Activated naive CD4-positive, alpha-beta T cell treated with anti-CD3 and anti-CD28 coated beads, Interleukin-2, amount 50 U/mL, for 24 hours (primary cell): ENCODE measurements around the gene PTK6.
"Not testable (repeated sequence)": the region's sequence is repeated elsewhere in the genome, so short reads cannot be mapped to it uniquely, and the experiment has no call there.

Source experiments
- H3K27ac Mint-ChIP-seq: one replicate; pipeline ENCODE4 v1.8.0; 2021; ENCODE audit warnings: mild to moderate bottlenecking, mixed read lengths
- H3K27me3 Mint-ChIP-seq: one replicate; pipeline ENCODE4 v1.8.0; 2021; ENCODE audit warnings: mixed read lengths
- H3K36me3 Mint-ChIP-seq: one replicate; pipeline ENCODE4 v1.8.0; 2021; ENCODE audit warnings: mixed read lengths
- H3K4me1 Mint-ChIP-seq: one replicate; pipeline ENCODE4 v1.8.0; 2021; ENCODE audit warnings: mixed read lengths
- H3K4me3 Mint-ChIP-seq: one replicate; pipeline ENCODE4 v1.8.0; 2021; ENCODE audit warnings: mild to moderate bottlenecking, mixed read lengths
- H3K9me3 Mint-ChIP-seq: one replicate; pipeline ENCODE4 v1.8.0; 2021; ENCODE audit warnings: mixed read lengths

Gene PTK6

DNA sequence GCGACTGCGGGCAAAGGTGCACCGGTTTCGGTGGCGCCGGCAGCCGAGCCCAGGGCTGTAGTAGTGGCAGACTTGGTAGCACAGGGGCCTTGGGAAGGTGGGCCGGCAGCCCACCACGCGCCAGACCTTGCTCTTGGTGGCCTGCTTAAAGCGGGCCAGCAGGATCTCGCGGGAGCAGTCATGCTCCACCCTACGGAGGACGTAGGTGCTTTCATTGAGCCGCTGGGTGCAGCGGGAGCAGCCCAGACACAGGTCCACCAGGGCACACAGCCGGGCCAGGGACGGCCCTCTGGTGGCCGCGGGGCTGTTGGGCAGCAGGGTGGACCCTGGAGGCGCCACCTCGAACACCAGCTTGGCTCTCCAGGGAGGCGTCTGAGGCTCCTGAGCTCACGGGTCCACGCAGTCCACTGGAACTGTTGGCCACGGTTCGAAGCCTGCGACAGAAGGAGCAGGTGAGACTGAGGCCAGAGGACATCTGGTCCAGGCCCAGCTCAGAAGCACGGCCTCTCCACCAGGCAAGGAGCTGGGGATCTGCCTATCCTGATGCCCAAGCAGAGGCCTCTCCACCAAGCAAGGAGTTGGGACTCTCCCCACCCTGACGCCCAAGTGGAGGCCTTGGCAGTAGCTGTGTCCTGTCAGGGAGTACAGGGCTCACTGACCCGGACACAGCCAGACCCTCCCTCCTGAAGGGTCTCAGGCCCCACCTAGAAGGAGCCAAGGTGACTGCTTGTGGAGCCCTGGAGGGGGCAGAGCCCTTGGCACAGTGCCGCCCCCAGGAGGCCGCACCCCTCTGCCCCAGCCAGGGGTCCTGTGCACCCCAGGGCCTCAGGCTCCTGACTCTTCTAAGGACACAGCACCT lies 35.8 kb upstream of the PTK6 start:
- Mint-ChIP-seq H3K9me3 (no peaks in the 10 kb centered on the region), H3K4me1 (peaks cover 14% of the 10 kb centered on the region), H3K27ac (no peak overlapping the region), H3K4me3 (peak overlapping the region; percentile 82), H3K27me3 (no peaks in the 10 kb centered on the region), H3K36me3 (no peaks in the 10 kb centered on the region)

DNA sequence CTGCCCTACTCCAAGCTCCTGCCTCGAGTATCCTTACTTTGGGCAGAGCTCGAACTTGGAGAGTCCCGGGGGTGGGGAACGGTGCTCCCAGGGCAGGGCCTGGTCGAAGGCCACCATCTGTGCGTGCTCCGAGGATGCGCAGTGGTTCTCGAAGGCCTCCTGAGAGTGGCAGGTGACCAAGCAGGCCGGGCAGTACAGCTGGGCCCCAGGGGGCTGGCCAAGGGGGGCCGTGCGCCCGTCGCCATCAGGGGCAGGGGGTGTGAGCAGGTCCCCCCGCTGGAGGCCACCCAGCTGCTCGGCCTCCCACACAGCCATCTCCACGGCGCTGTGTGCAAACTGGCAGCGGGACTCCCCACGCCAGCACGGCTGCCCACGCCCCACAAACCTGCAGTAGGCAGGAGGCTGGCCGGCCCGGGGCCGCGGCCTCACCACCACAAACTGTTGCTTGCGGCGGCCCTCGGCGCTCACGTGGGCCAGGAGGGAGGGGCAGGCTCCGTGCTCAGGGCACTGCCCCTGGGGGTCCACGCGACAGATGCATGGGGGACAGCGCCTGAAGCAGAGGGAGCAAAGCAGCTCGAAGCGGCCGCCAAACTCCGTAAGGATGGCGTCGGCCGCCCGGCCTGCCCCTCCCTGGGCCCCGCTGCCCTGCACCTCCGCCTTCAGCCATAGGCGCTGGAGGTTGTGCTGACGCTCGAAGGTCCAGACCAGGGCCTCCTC lies 35.1 kb upstream of the PTK6 start:
- Mint-ChIP-seq H3K36me3 (no peaks in the 10 kb centered on the region), H3K4me1 (peaks cover 20% of the 10 kb centered on the region), H3K27me3 (no peaks in the 10 kb centered on the region), H3K4me3 (no peak overlapping the region), H3K9me3 (no peaks in the 10 kb centered on the region), H3K27ac (no peak overlapping the region)

DNA sequence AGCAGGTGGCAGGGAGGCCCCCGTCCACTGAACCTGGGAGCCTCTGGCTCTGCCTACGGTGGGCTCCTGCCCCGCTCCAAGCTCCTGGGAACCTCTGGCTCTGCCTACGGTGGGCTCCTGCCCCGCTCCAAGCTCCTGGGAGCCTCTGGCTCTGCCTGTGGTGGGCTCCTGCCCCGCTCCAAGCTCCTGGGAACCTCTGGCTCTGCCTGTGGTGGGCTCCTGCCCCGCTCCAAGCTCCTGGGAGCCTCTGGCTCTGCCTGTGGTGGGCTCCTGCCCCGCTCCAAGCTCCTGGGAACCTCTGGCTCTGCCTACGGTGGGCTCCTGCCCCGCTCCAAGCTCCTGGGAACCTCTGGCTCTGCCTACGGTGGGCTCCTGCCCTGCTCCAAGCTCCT lies 33.9 kb upstream of the PTK6 start:
- H3K9me3 Mint-ChIP-seq, H3K4me3 Mint-ChIP-seq, H3K27me3 Mint-ChIP-seq, H3K36me3 Mint-ChIP-seq, H3K27ac Mint-ChIP-seq: not testable (repeated sequence)
- H3K4me1 Mint-ChIP-seq = peaks cover 20% of the 10 kb centered on the region

DNA sequence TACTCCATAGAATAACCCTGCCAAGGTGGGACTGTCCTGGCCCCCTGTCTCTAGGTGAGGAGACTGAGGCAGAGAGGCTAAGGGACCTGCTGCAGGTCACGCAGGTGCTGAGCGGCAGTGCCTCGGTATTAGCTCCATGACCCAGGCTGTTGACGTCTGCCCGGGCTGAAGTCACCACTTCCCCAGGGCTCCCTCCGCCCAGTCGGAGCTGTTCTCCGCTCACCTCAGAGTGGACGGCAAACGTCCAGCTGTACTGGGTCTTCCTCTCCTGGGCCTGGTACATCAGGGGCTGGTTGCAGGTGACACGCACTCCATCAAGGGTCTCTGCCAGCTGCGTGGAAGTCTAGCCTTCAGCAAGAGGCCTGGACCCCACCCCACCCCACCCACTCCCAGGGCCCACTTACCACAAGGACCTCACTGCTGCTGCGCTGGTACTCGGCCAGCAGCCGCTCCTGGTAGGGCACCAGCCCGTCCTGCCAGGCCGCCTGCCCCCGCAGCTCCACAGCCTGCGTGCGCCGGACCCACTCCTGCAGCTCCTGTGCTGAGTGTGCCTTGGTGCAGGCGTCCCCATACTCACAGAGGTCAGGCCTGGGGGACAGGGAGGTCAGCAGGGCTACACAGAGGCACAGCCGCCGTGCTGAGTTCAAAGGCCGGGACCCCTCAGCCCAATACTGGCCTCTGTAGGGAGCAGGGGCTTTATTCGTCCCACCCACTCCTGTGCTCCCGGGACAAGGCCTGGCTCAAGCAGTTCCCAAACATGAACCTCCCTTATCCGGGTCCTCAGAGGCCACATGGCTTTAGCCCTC lies 33.3 kb upstream of the PTK6 start:
- H3K4me3 Mint-ChIP-seq = no peak overlapping the region
- H3K9me3 Mint-ChIP-seq = no peaks in the 10 kb centered on the region
- H3K27me3 Mint-ChIP-seq = no peaks in the 10 kb centered on the region
- peaks cover 20% of the 10 kb centered on the region for H3K4me1 Mint-ChIP-seq
- H3K36me3 Mint-ChIP-seq = no peaks in the 10 kb centered on the region
- H3K27ac Mint-ChIP-seq = no peak overlapping the region

DNA sequence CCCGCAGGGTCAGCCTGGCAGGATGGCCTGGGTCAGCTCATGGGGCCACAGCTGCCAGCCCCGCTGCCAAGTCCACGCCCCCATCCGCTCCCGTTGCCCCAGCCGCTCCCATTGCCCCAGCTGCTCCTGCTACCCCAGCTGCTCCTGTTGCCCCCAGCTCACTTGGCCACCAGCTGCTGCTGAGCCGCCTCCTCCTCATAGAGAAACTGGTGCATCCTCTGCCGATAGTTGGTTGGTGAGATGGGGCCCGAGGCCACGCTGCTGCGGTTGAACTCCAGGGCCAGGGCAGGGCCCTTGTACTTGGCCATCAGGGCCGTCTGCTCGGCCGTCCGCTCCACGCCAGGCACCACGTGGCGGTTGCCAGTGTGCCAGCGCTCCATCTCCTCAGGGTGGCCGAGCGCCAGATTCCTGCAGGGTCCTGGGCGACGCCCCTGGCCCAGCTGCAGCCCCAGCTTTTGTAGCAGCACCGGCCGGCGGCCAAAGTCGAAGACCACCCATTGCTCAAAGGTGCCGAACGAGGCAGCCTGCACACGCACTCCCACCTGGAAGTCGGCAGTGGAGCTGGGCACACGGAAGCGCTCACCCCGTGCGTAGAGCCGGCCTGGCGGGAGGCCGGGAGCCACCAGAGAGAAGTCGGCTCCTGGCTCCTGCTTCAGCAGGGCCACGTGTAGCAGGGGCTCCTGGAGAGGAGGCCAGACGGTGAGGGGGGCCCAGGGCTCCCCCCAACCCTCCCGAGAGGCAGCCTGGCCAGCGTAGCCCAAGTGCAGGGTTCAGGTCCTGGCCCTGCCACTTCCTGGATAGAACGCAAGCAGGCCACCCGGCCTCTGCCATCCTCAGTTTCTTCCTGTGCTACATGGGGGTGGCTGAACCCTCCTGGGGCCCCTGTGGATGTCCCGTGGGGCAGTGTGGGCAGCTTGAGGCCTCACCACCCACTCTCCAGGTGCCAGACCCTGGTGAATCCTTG lies 32.1 kb upstream of the PTK6 start:
- Mint-ChIP-seq H3K9me3 (no peaks in the 10 kb centered on the region), H3K27me3 (no peaks in the 10 kb centered on the region), H3K27ac (no peak overlapping the region), H3K4me1 (peaks cover 20% of the 10 kb centered on the region), H3K36me3 (no peaks in the 10 kb centered on the region), H3K4me3 (peak overlapping the region; percentile 45)

DNA sequence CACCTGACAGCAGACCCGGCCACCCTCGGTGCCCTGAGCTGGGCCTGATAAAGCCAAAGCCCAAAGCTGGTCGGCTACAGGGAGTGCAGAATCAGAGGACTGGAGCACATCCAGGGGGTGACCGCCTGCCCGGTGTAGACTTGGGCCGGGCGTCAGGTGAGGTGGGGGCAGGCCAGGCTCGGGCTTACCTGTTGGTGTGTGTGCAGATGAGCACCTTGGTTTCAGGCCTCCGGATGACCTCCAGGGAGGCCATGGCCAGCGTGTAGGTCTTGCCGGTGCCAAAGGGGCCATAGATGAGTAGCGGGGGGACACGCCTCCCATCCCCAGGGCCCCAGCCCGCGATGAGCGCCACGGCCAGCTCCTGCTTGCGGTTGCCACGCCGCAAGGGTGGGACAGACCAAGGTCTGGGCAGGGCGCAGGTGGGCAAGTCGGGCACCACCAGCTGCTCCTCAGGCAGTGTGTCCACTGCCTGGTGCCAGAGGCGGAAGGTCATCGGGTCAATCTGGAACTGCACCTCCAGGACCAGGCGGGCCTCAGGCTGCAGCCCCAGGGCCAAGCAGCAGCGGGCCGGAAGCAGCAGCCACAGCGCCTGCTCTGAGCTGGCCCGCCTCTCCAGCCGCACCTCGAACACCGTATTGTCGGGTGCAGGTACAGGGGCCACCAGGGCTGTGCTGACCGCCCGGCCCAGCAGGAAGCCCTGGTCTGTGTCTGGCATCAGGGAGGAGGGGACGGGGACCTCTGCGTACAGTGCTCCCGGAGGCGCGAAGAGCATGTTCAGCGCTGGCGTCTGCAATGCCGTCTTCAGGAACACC lies 31.2 kb upstream of the PTK6 start:
- Mint-ChIP-seq H3K36me3 (no peaks in the 10 kb centered on the region), H3K4me1 (peaks cover 20% of the 10 kb centered on the region), H3K27ac (no peak overlapping the region), H3K27me3 (no peaks in the 10 kb centered on the region), H3K9me3 (no peaks in the 10 kb centered on the region), H3K4me3 (peak overlapping the region; percentile 76)

DNA sequence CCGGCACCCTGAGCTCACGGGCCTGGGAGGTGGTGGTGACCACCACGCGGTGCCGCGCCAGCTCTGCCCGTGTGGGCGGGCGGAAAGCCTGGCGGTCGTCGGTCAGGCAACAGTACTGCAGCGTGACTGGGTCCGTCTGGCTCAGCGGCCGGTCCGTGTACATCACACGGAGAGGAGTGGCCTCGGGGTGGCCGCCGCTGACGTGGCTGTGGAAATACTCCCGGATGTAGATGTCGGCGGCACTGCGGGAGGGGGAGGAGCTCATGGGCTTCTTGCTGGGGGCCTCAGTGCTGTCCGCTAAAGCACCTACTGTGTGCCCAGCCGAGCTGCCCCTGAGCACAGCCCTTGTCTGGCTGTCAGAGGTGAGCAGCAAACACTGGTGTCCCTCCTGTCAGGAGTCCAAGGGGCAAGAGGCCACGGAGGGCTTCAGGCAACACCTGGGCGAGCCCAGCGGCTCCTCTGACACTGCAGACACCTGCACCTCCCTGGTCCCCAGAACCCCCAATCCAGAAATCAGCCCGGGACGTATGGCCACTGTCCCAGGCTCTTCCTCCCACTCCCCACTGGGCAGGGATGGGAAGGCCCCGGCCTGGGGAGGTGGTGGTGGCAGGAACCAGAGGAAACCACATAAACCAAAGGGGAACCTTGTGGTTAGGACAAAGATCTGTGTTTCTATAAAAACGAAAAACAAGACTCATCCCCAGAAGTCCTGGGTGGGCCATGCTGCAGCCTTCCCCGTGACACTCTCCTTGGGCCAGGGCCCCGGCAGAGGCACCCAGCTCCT lies 30.4 kb upstream of the PTK6 start:
- Mint-ChIP-seq H3K27ac (no peak overlapping the region), H3K36me3 (no peaks in the 10 kb centered on the region), H3K27me3 (no peaks in the 10 kb centered on the region), H3K4me1 (peaks cover 20% of the 10 kb centered on the region), H3K4me3 (peak overlapping the region; percentile 76), H3K9me3 (no peaks in the 10 kb centered on the region)

DNA sequence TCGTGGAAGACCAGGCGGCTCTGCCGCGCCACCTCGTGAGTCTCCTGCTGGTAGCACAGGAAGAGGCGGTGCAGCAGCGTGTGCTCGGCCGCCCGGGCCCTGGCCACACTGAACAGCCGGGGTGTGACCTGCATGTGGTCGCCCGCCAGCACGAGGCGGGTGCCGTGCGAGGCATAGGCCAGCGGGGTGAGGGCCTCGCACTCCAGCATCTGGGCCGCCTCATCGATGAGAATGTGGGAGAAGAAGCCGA lies 29.9 kb upstream of the PTK6 start:
- no peak overlapping the region for H3K27ac Mint-ChIP-seq
- peak overlapping the region; percentile 76 for H3K4me3 Mint-ChIP-seq
- peaks cover 20% of the 10 kb centered on the region for H3K4me1 Mint-ChIP-seq
- H3K9me3 Mint-ChIP-seq = no peaks in the 10 kb centered on the region
- no peaks in the 10 kb centered on the region for H3K36me3 Mint-ChIP-seq
- no peaks in the 10 kb centered on the region for H3K27me3 Mint-ChIP-seq

- H3K4me3 Mint-ChIP-seq = peak overlapping the region; percentile 76
Measured at GRCh38 chr20:63566395-63567135, 29.4 kb upstream of the PTK6 start.

DNA sequence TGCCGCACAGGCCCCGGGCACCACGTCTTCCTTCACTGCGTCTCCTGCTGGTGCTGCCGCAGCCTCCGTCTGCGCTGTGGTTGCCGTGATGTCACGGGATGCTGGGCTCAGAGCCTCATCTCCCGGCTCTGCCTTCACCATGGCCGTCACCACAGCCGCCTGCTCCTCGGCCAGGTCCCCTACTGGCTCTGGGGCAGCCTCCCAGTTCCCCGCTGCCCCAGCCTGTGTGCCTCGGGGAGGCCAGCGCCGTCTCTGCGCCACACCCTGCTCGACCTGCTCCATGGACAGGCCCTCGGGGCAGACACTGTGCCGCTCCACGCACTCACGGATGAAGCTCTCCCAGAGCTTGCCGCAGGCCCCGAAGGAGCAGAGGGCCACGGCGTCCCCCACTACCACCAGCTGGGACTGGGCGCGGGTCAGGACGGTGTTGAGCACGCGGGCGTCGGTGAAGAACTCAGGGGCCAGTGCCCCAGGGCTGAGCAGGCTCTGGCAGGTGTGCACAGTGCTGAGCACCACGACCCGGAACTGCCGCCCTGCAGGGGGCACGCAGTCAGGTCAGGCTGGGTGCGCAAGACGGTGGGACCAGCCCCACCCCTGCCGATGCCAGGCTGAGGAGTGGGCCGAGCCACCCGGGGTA lies 28.6 kb upstream of the PTK6 start:
- no peak overlapping the region for H3K27ac Mint-ChIP-seq
- H3K36me3 Mint-ChIP-seq = no peaks in the 10 kb centered on the region
- H3K9me3 Mint-ChIP-seq = no peaks in the 10 kb centered on the region
- H3K4me1 Mint-ChIP-seq = peaks cover 20% of the 10 kb centered on the region
- H3K4me3 Mint-ChIP-seq = no peak overlapping the region
- H3K27me3 Mint-ChIP-seq = no peaks in the 10 kb centered on the region

More at GRCh38 chr20:63566395-63567135, 29.4 kb upstream of the PTK6 start:
- no peaks in the 10 kb centered on the region for H3K36me3 Mint-ChIP-seq
- H3K9me3 Mint-ChIP-seq = no peaks in the 10 kb centered on the region
- no peaks in the 10 kb centered on the region for H3K27me3 Mint-ChIP-seq
- H3K27ac Mint-ChIP-seq = no peak overlapping the region
- H3K4me1 Mint-ChIP-seq = peaks cover 20% of the 10 kb centered on the region

DNA sequence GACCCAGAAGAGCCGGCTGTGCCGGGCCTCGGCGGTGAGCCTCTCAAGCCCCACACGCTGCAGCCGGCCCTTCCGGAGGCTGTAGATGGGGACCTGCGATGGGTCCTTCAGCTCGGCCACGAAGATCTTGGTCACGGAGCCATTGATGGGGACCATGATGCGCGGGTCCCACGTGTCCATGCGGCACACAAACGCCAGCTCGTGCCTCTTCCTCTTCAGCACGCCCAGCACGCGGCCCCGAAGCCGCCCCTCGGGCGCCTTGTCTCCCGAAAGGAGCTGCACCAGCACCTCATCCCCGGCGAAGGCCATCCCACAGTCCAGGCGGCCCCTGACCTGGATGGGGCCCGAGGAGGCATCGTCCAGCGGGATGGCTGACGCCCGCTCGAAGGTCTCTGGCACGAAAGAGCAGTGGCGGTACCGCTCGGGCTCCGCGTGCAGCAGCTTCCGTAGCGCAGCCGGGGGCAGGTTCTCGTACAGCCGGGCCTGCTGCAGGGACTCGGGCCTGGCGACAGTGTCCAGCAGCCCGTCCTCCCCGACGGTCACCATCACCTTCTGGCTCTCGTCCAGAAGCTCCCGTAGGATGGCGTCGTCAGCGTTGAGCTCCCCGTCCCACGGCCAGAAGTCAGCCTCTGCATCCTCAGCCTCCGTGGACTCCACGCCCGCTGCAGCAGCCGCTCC lies 28.0 kb upstream of the PTK6 start:
- Mint-ChIP-seq H3K9me3 (no peaks in the 10 kb centered on the region), H3K36me3 (peaks cover 3% of the 10 kb centered on the region), H3K4me3 (no peak overlapping the region), H3K27me3 (no peaks in the 10 kb centered on the region), H3K27ac (no peak overlapping the region), H3K4me1 (peaks cover 20% of the 10 kb centered on the region)

DNA sequence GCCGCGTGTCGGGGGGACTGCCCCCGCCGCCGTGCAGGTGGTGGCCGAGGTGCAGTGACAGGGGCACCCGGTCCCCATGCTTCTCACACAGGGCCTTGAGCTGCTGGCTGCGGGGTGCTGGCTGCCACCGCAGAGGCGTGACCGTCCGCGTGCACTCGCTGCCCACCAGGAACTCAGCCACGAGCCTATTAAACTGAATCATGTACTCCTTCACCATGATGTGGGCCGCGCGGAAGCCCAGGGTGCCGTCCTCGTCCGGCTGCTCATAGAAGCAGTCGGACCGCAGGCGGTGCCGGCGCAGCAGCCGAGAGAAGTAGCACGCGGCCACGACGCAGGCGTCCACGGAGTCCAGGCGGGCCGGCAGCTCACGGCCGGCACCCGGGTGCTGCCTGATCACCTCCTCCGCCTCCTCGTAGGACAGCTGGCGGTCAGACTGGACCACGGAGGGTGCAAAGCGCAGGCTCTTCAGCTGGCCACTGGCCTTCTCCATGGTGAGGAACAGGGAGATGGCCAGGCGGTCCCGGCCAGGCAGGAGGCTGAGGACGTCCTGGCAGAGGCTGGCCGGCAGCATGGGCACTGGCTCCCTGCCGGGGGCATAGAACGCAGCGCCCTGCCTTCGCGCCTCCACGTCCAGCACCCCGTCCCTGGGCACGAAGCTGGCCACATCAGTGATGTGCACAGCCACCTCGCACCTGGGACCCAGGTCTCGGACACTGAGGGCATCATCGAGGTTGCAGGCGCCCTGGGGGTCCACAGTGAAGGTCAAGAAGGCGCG lies 27.0 kb upstream of the PTK6 start:
- no peak overlapping the region for H3K27ac Mint-ChIP-seq
- H3K27me3 Mint-ChIP-seq = no peaks in the 10 kb centered on the region
- peaks cover 13% of the 10 kb centered on the region for H3K4me1 Mint-ChIP-seq
- H3K36me3 Mint-ChIP-seq = peaks cover 3% of the 10 kb centered on the region
- H3K9me3 Mint-ChIP-seq = no peaks in the 10 kb centered on the region
- no peak overlapping the region for H3K4me3 Mint-ChIP-seq
